A549 (cell line): ENCODE measurements around the gene PDLIM7. TPM values are rescaled to one million over a fixed set of nuclear protein-coding genes. Genes with fewer than 3 reads are reported as not detected.
A peak's percentile ranks its signal among the peaks of the same experiment; 100 is the strongest.

Experiments used
- ATAC-seq, 2 experiments: fragments of 200-7000 bp in 1 of 2; fragments of >200 bp in 1 of 2; cut with Nextera tagmentation in 1 of 2; cut with Tn5 transposase in 1 of 2; 3 replicates each; pipeline versions ENCODE4 v1.8.0 to v1.9.1; 2018 to 2020; ENCODE audit warnings: mild to moderate bottlenecking in 1 of 2, moderate library complexity in 1 of 2
- CTCF ChIA-PET: fragments of 300-600 bp; sonication (Branson Sonifier 250); formaldehyde crosslinking; extraction: SDS; loops from one replicate; lab custom pipeline; 2021; ENCODE audit warnings: antibody characterized with exemption, inconsistent platforms; lab: Yijun Ruan, JAX
- POLR2A ChIA-PET: fragments of 350-600 bp; formaldehyde crosslinking; extraction: SDS; loops from one replicate; lab custom pipeline; 2021; ENCODE audit warnings: antibody characterized with exemption, inconsistent platforms; lab: Yijun Ruan, JAX
- DNase-seq, 2 experiments: peaks; one replicate each; pipeline versions ENCODE4 v3.0.0 to v3.0.0-alpha.2; 2011 to 2016; ENCODE audit warnings: low read depth in 1 of 2, low spot score in 1 of 2
- FAIRE-seq: peaks from 2 replicates; lab custom pipeline; 2011; peaks lifted over from hg19 to GRCh38; lab: Jason Lieb, UNC
- H3K27ac ChIP-seq, 2 experiments: fragments of >200 bp; sonication (Bioruptor Twin); formaldehyde crosslinking; 3 replicates each; pipeline ENCODE4 v1.5.1; 2016 to 2017
- H3K4me1 ChIP-seq: fragments of >200 bp; sonication (Bioruptor Twin); formaldehyde crosslinking; 3 replicates; pipeline ENCODE4 v1.6.1; 2016
- H3K4me2 ChIP-seq: fragments of >200 bp; sonication (Bioruptor Twin); formaldehyde crosslinking; 3 replicates; pipeline ENCODE4 v1.6.1; 2016
- H3K4me3 ChIP-seq: fragments of >200 bp; sonication (Bioruptor Twin); formaldehyde crosslinking; 3 replicates; pipeline ENCODE4 v1.5.1; 2016
- H3K9me3 ChIP-seq: fragments of >200 bp; sonication (Bioruptor Twin); formaldehyde crosslinking; 3 replicates; pipeline ENCODE4 v1.6.1; 2016
- BCL3 ChIP-seq: fragments of >200 bp; sonication (Bioruptor Twin); formaldehyde crosslinking; IDR thresholded peaks from 3 replicates; pipeline ENCODE4 v1.6.1; 2016
- CHD2 ChIP-seq: fragments of 150-350 bp; IDR thresholded peaks from 2 replicates; pipeline ENCODE4 v1.6.1; 2014; ENCODE audit warnings: low read length; ENCODE audit not compliant: partially characterized antibody
- CHD4 ChIP-seq: fragments of 200-600 bp; sonication (generic); IDR thresholded peaks from 2 replicates; pipeline ENCODE4 v1.6.1; 2016; ENCODE audit warnings: antibody characterized with exemption, mild to moderate bottlenecking, borderline replicate concordance
- E2F6 ChIP-seq: IDR thresholded peaks from 2 replicates; pipeline ENCODE4 v1.6.1; 2012; ENCODE audit warnings: low read depth, borderline replicate concordance
- EHF ChIP-seq: fragments of 250-450 bp; sonication (Bioruptor Pico); IDR thresholded peaks from 2 replicates; pipeline ENCODE4 v1.5.0; 2020; ENCODE audit warnings: mild to moderate bottlenecking
- FOSL2 ChIP-seq, 2 experiments: fragments of 450-650 bp in 1 of 2; fragments of >200 bp in 1 of 2; sonication (Bioruptor Twin) in 1 of 2; formaldehyde crosslinking; IDR thresholded peaks; 2 replicates each; pipeline versions ENCODE4 v1.5.0 to v1.6.1; 2016 to 2020; ENCODE audit warnings: mild to moderate bottlenecking in 1 of 2, moderate library complexity in 1 of 2
- HEYL ChIP-seq: fragments of 250-450 bp; sonication (Bioruptor Pico); IDR thresholded peaks from 2 replicates; pipeline ENCODE4 v1.8.0; 2021; ENCODE audit warnings: mild to moderate bottlenecking, moderate library complexity
- JUN ChIP-seq, 2 experiments: fragments of >200 bp; sonication (Bioruptor Twin); formaldehyde crosslinking; IDR thresholded peaks; 2 replicates in 1 of 2; 3 replicates in 1 of 2; pipeline ENCODE4 v1.6.1; 2016 to 2017
- KDM1A ChIP-seq: fragments of 200-600 bp; sonication (generic); IDR thresholded peaks from 2 replicates; pipeline ENCODE4 v1.6.1; 2016; ENCODE audit warnings: low read depth, mild to moderate bottlenecking
- KDM5A ChIP-seq: fragments of 200-600 bp; sonication (generic); IDR thresholded peaks from 2 replicates; pipeline ENCODE4 v1.6.1; 2016; ENCODE audit warnings: antibody characterized with exemption, mild to moderate bottlenecking
- MAFK ChIP-seq: fragments of 450-650 bp; IDR thresholded peaks from 2 replicates; pipeline ENCODE4 v1.6.1; 2014; ENCODE audit not compliant: partially characterized antibody
- MAX ChIP-seq: IDR thresholded peaks from 2 replicates; pipeline ENCODE4 v1.6.1; 2012
- MAZ ChIP-seq: fragments of 150-350 bp; IDR thresholded peaks from 2 replicates; pipeline ENCODE4 v1.6.1; 2014; ENCODE audit warnings: antibody characterized with exemption, low read depth, low read length, borderline replicate concordance
- MYC ChIP-seq: IDR thresholded peaks from 2 replicates; pipeline ENCODE4 v1.6.1; 2012; ENCODE audit warnings: mild to moderate bottlenecking, inconsistent platforms, low read length, improper control_type of control experiment, borderline replicate concordance
- PHF8 ChIP-seq: fragments of 200-600 bp; sonication (generic); IDR thresholded peaks from 2 replicates; pipeline ENCODE4 v1.6.1; 2016; ENCODE audit warnings: low read depth, mild to moderate bottlenecking, antibody characterized with exemption, moderate library complexity, borderline replicate concordance
- POLR2A ChIP-seq: IDR thresholded peaks from 2 replicates; pipeline ENCODE4 v1.6.1; 2012; ENCODE audit warnings: mild to moderate bottlenecking, low read length
- RAD21 ChIP-seq, 2 experiments: fragments of >200 bp in 1 of 2; sonication (Bioruptor Twin) in 1 of 2; formaldehyde crosslinking in 1 of 2; IDR thresholded peaks in 1 of 2; conservative IDR thresholded peaks in 1 of 2; 2 replicates in 1 of 2; 3 replicates in 1 of 2; pipeline ENCODE4 v1.6.1; 2012 to 2018; ENCODE audit warnings: inconsistent platforms in 1 of 2
- SMC3 ChIP-seq: fragments of >200 bp; sonication (Bioruptor Twin); formaldehyde crosslinking; IDR thresholded peaks from 3 replicates; pipeline ENCODE4 v1.6.1; 2018; ENCODE audit warnings: inconsistent platforms
- SREBF2 ChIP-seq: fragments of 450-650 bp; IDR thresholded peaks from 2 replicates; pipeline ENCODE4 v1.6.1; 2014; ENCODE audit warnings: mild to moderate bottlenecking, moderate library complexity
- TP53 ChIP-seq: fragments of 250-450 bp; sonication (Bioruptor Pico); IDR thresholded peaks from 2 replicates; pipeline ENCODE4 v1.5.0; 2021; ENCODE audit warnings: mild to moderate bottlenecking, moderate library complexity
- WGBS: methylation state at CpG from one replicate; pipeline ENCODE4 v1.1.6; 2017; ENCODE audit errors: missing lambda C conversion rate; 5-methylcytosine and 5-hydroxymethylcytosine counted together
- polyA plus RNA-seq, 4 experiments: library from polyadenylated mRNA; depleted of rRNA in 3 of 4; stranded (reverse); fragments of >200 nt; fragmentation: RNase III in 1 of 4; extraction: RNeasy Plus Mini Kit Qiagen cat#74134 plus additional on column Dnase treatment in 1 of 4; gene quantifications; 2 replicates in 3 of 4; 3 replicates in 1 of 4; pipeline ENCODE4 v1.2.3, GENCODE V29; 2011 to 2017
- TF ChIP-seq, protein P1 (sequence below): fragments of 200-600 bp; sonication (generic); IDR thresholded peaks from 2 replicates; pipeline ENCODE4 v1.6.1; 2016; ENCODE audit warnings: antibody characterized with exemption, mild to moderate bottlenecking, moderate library complexity
- TF ChIP-seq, protein P2 (sequence below): fragments of >200 bp; sonication (Bioruptor Twin); formaldehyde crosslinking; IDR thresholded peaks from 2 replicates; pipeline ENCODE4 v1.6.1; 2016

The PDLIM7 gene
- polyA plus RNA-seq, 2 of the 4 experiments (the other 2 are of a cell fraction) = 30.7 to 124 TPM

DNA sequence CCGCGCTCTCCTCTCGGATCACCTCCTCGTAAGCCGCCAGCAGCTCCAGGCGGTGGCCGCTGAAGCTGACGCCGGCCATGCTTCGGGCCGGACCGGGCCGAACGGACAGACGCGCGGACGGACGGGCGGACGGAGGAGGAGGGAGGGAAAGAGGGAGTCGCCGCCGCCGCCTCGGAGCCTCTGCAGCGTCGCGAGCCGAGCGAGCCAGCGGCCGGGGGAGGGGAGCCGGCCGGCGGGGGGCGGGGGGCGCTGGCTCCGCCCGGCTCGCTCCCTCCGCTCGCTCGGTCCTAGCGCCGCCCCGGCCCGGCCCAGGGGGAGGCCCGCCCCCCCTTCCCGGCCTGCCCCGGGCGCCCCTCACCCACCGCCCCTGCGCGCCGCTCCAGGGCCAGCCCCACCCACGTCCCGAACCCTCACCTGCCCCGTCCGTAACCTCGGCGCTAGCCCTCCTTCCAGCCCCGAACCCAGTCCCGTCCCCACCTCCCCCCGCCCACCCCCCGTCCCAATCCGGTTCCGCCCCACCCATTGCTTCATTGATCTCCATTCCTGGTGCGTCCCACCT, 23.9 kb downstream of the PDLIM7 start, which contains the start of gene DBN1:
Gene DBN1, minus strand, starts transcription at position 192 of the 559 bp plus-strand sequence. Its CDS starts 113 bp downstream, at position 79.
- FAIRE-seq (no peak), ATAC-seq (peak; percentile 44 to 48), DNase-seq (peak; percentile 44 to 57)
- Histone ChIP-seq H3K9me3 (no peaks in the 10 kb centered on the region), H3K4me1 (peaks cover 58% of the 10 kb centered on the region), H3K4me2 (peak within 1 kb of the TSS; percentile 99), H3K4me3 (peak within 1 kb of the TSS; percentile 99)
- POLR2A ChIA-PET = interaction anchor here (2.3 kb wide), 1 partner anchor 24 kb away, joined by 9 read pairs; the partner anchor contains the start of gene PDLIM7
- no peak for TF ChIP-seq SMC3
- TF ChIP-seq PHF8 = peak; percentile 9; the same call in 1 of the 2 replicates
- 0 out of 3 replicates have a peak, but pooled peaks have one; percentile 31 for TF ChIP-seq BCL3
- TF ChIP-seq RAD21 (conservative IDR thresholded peaks at IDR 0.05 in 1 of 2, IDR thresholded peaks at IDR 0.05 in 1 of 2) = no peak
- no peak for TF ChIP-seq EHF (CRISPR knock-in tag)
- TF ChIP-seq POLR2A = peak; percentile 44
- no peak for TF ChIP-seq MYC
- peak; percentile 32 to 65; a peak in 2 of 5 replicates for TF ChIP-seq JUN (IDR thresholded peaks at IDR 0.05)
- no peak for TF ChIP-seq HEYL (CRISPR knock-in tag)
- TF ChIP-seq, all 56 proteins: peak for 4
- CTCF ChIA-PET = interaction anchor here (1.5 to 19.7 kb wide), 4 partner anchors 17 to 83 kb away, joined by 4 to 241 read pairs (median 113); no protein-coding TSS in a partner anchor
- WGBS = 15% methylated on average over 5 of the region's 69 CpGs
- peak within 1 kb of the TSS; percentile 97 to 99 for H3K27ac ChIP-seq

DNA sequence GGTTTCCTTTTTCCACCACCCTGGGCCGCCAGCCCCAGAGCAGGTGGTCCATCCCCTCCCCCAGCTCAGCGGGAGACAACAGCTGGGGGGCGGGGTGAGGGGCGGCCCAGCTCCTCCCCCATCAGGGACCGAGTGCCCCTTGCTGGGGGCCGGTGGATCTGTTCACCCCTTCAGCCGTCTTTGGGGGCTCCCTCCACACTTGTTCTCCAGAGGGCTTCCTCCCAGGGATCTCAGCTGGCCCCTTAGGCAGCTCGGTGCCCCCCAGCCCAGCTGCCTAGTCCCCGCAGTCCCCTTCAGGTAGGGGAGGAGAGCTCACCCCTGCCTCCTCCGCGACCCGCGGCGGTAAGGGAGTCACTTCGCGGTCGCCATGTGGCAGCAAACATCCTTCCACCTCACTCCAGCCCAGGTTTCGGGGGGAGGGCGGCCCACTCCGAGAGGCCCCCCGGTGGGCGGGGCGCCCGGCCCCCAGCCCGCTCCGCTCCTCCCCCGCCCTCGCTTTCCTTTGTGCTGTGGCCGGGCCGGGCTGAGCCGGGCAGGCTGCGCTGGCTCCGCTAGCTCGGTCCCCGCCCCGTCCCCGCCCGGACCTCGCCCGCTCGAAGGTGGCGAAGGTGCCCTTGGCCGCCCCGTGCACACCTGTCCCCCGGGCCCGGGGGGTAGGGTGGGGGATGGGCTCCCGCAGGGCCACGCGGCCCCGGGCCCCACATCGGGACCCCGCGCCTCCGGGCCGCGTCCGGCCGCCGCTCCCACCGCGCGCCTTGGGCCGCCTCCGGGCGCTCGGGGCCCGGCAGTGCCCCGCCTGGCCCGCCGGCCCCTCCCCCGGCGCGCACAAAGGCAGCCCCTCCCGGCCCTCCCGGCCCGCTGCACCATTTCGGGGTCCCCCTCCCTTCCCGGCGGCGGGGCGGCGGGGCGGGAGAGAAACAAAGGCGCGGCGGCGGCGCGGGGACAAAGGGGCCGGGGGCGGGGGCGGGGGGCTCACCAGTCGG, 24.7 kb downstream of the PDLIM7 start:
- ChIA-PET CTCF (interaction anchor here (0.6 to 19.7 kb wide), 5 partner anchors 9 to 57 kb away, joined by 3 to 241 read pairs (median 9); no protein-coding TSS in a partner anchor), POLR2A (interaction anchor here (1.3 to 2.3 kb wide), 3 partner anchors 22 to 46 kb away, joined by 4 to 9 read pairs (median 5); partner anchors contain the start of genes GRK6 and PDLIM7)
- FAIRE-seq (no peak), DNase-seq (no peak), ATAC-seq (peak; percentile 15 to 43; a peak in 4 of 6 replicates)
- WGBS = 4% methylated on average over 13 of the region's 93 CpGs
- Histone ChIP-seq H3K27ac (peak overlapping the region; percentile 97 to 99), H3K9me3 (no peaks in the 10 kb centered on the region), H3K4me3 (peak overlapping the region; percentile 99), H3K4me1 (peaks cover 62% of the 10 kb centered on the region), H3K4me2 (peak overlapping the region; percentile 99)
- TF ChIP-seq MYC (no peak), PHF8 (0 out of 2 replicates have a peak, but pooled peaks have one; percentile 24), JUN (IDR thresholded peaks at IDR 0.05) (no peak), SMC3 (no peak), TP53 (CRISPR knock-in tag) (no peak), MAFK (no peak), MAZ (no peak), CHD4 (no peak), E2F6 (peak; percentile 32; the same call in 1 of the 2 replicates), FOSL2 (IDR thresholded peaks at IDR 0.05) (no peak), FOSL2 (CRISPR knock-in tag; IDR thresholded peaks at IDR 0.05) (no peak), CHD2 (no peak), SREBF2 (no peak), MAX (peak; percentile 7; the same call in 1 of the 2 replicates), KDM5A (no peak), KDM1A (no peak)
- TF ChIP-seq, protein P1, sequence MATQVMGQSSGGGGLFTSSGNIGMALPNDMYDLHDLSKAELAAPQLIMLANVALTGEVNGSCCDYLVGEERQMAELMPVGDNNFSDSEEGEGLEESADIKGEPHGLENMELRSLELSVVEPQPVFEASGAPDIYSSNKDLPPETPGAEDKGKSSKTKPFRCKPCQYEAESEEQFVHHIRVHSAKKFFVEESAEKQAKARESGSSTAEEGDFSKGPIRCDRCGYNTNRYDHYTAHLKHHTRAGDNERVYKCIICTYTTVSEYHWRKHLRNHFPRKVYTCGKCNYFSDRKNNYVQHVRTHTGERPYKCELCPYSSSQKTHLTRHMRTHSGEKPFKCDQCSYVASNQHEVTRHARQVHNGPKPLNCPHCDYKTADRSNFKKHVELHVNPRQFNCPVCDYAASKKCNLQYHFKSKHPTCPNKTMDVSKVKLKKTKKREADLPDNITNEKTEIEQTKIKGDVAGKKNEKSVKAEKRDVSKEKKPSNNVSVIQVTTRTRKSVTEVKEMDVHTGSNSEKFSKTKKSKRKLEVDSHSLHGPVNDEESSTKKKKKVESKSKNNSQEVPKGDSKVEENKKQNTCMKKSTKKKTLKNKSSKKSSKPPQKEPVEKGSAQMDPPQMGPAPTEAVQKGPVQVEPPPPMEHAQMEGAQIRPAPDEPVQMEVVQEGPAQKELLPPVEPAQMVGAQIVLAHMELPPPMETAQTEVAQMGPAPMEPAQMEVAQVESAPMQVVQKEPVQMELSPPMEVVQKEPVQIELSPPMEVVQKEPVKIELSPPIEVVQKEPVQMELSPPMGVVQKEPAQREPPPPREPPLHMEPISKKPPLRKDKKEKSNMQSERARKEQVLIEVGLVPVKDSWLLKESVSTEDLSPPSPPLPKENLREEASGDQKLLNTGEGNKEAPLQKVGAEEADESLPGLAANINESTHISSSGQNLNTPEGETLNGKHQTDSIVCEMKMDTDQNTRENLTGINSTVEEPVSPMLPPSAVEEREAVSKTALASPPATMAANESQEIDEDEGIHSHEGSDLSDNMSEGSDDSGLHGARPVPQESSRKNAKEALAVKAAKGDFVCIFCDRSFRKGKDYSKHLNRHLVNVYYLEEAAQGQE = no peak
- TF ChIP-seq, protein P2, sequence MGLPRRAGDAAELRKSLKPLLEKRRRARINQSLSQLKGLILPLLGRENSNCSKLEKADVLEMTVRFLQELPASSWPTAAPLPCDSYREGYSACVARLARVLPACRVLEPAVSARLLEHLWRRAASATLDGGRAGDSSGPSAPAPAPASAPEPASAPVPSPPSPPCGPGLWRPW = no peak
